ENCODE measurements around the gene CH25H. TPM values are rescaled to one million over a fixed set of nuclear protein-coding genes. Genes with fewer than 3 reads are reported as not detected.

The CH25H gene
- total and polyA plus RNA-seq, 12 donors, result 0.23 to 8.8 (median 0.52) TPM; not detected in 1

- H3K27me3 ChIP-seq, result no peaks in the 10 kb centered on the region
- intact Hi-C loops (cut with DNase I), result no loop called here
- no peak overlapping the region for H3K4me3 ChIP-seq
- TF ChIP-seq CTCF (IDR thresholded peaks at IDR 0.05), result no peak
- no peak for ATAC-seq
- peaks cover 0 to 45% (median 0%) of the 10 kb centered on the region in 9 donors for H3K4me1 ChIP-seq
- peaks cover 0 to 43% (median 0%) of the 10 kb centered on the region in 9 donors for H3K36me3 ChIP-seq
- H3K9me3 ChIP-seq, result no peaks in the 10 kb centered on the region
- H3K27ac ChIP-seq, result peak overlapping the region in 1 of 10 donors; percentile 37
- DNase-seq, result no peak
- 90 to 91% methylated on average over 4 of the region's 4 CpGs for WGBS, 2 donors
These were observed 29.2 kb upstream of the CH25H start for GRCh38 chr10:89236226-89236797.

GRCh38 chr10:89235073-89235798 is 28.1 kb upstream of the CH25H start:
- Histone ChIP-seq H3K9me3 (no peaks in the 10 kb centered on the region), H3K36me3 (peaks cover 0 to 40% (median 0%) of the 10 kb centered on the region in 9 donors), H3K4me1 (peaks cover 0 to 35% (median 0%) of the 10 kb centered on the region in 9 donors), H3K27ac (peak overlapping the region in 3 of 10 donors; percentile 7 to 75 (median 36)), H3K4me3 (no peak overlapping the region), H3K27me3 (no peaks in the 10 kb centered on the region)
- peak; percentile 45 to 57 for DNase-seq
- intact Hi-C loops (cut with DNase I), result no loop called here
- ATAC-seq, result peak; percentile 45 to 83 (median 73)
- WGBS, 2 donors, result 81 to 85% methylated on average over 12 of the region's 12 CpGs
- no peak for TF ChIP-seq CTCF (IDR thresholded peaks at IDR 0.05)

- Histone ChIP-seq H3K27me3 (no peaks in the 10 kb centered on the region), H3K4me1 (peaks cover 0 to 17% (median 0%) of the 10 kb centered on the region in 9 donors), H3K9me3 (no peaks in the 10 kb centered on the region), H3K4me3 (no peak overlapping the region), H3K27ac (no peak overlapping the region), H3K36me3 (peaks cover 0 to 36% (median 0%) of the 10 kb centered on the region in 9 donors)
- ATAC-seq (no peak), DNase-seq (no peak)
- WGBS, 2 donors, result 85 to 90% methylated on average over 2 of the region's 2 CpGs
- TF ChIP-seq CTCF (IDR thresholded peaks at IDR 0.05), result no peak
- intact Hi-C loops (cut with DNase I), result no loop called here
These were observed 25.9 kb upstream of the CH25H start for GRCh38 chr10:89233033-89233432.

GRCh38 chr10:89228962-89229361 is 21.8 kb upstream of the CH25H start:
- Histone ChIP-seq H3K36me3 (peaks cover 0 to 66% (median 0%) of the 10 kb centered on the region in 9 donors), H3K4me1 (peaks cover 0 to 27% (median 4%) of the 10 kb centered on the region in 9 donors), H3K9me3 (no peaks in the 10 kb centered on the region), H3K27me3 (no peaks in the 10 kb centered on the region), H3K27ac (no peak overlapping the region), H3K4me3 (no peak overlapping the region)
- no peak for DNase-seq
- no peak for ATAC-seq
- intact Hi-C loops (cut with DNase I), result no loop called here
- no peak for TF ChIP-seq CTCF (IDR thresholded peaks at IDR 0.05)

All from heart right ventricle (tissue), 16 donors.